ENCODE results near the gene TRIO. TPM values are rescaled to one million over a fixed set of nuclear protein-coding genes. Genes with fewer than 3 reads are reported as not detected.
A peak's percentile ranks its signal among the peaks of the same experiment; 100 is the strongest.

TRIO gene
- total RNA-seq, 1 experiment from 2014 or later: 99.8 TPM

GRCh38 chr5:14506661-14507060, 363.5 kb downstream of the TRIO start:
- H3K9me3 ChIP-seq (ENCODE audit: low read depth, low read length, poor library complexity, severe bottlenecking): no peaks in the 10 kb centered on the region
- no peak for DNase-seq (ENCODE audit: low spot score)
- ChIA-PET POLR2A (ENCODE audit: low non-redundant PET) (no interaction called here), CTCF (no interaction called here)
- no peak overlapping the region for H3K4me3 ChIP-seq (ENCODE audit: low read depth, low read length, poor library complexity, severe bottlenecking)
- BruUV-seq (replicated peaks): no TSS peak
- no peaks in the 10 kb centered on the region for H3K4me1 ChIP-seq (ENCODE audit: insufficient read depth, low read length, poor library complexity, severe bottlenecking)
- H3K36me3 ChIP-seq (ENCODE audit: insufficient read depth, low read length, poor library complexity, severe bottlenecking): peaks cover 15% of the 10 kb centered on the region
- intact Hi-C loops (cut with micrococcal nuclease; ENCODE audit: unreplicated experiment): no loop called here
- H3K27me3 ChIP-seq (replicated peaks; ENCODE audit: insufficient read depth, low read depth, low read length, poor library complexity): no peaks in the 10 kb centered on the region
- no peak for TF ChIP-seq EZH2 (IDR thresholded peaks at IDR 0.05; ENCODE audit: borderline replicate concordance, low read depth, low read length, poor library complexity, severe bottlenecking)
- no peak for TF ChIP-seq CTCF (conservative IDR thresholded peaks at IDR 0.05; ENCODE audit: low read depth, low read length)
- H3K27ac ChIP-seq (ENCODE audit: low read depth, low read length, poor library complexity, severe bottlenecking): no peak overlapping the region

- TF ChIP-seq CTCF (conservative IDR thresholded peaks at IDR 0.05; ENCODE audit: low read depth, low read length) (no peak), EZH2 (IDR thresholded peaks at IDR 0.05; ENCODE audit: borderline replicate concordance, low read depth, low read length, poor library complexity, severe bottlenecking) (no peak)
- intact Hi-C loops (cut with micrococcal nuclease; ENCODE audit: unreplicated experiment): no loop called here
- H3K4me1 ChIP-seq (ENCODE audit: insufficient read depth, low read length, poor library complexity, severe bottlenecking): no peaks in the 10 kb centered on the region
- no TSS peak for BruUV-seq (replicated peaks)
- H3K36me3 ChIP-seq (ENCODE audit: insufficient read depth, low read length, poor library complexity, severe bottlenecking): peaks cover 13% of the 10 kb centered on the region
- no peaks in the 10 kb centered on the region for H3K9me3 ChIP-seq (ENCODE audit: low read depth, low read length, poor library complexity, severe bottlenecking)
- no peaks in the 10 kb centered on the region for H3K27me3 ChIP-seq (replicated peaks; ENCODE audit: insufficient read depth, low read depth, low read length, poor library complexity)
- ChIA-PET CTCF (no interaction called here), POLR2A (ENCODE audit: low non-redundant PET) (no interaction called here)
- no peak overlapping the region for H3K27ac ChIP-seq (ENCODE audit: low read depth, low read length, poor library complexity, severe bottlenecking)
- DNase-seq (ENCODE audit: low spot score): no peak
- H3K4me3 ChIP-seq (ENCODE audit: low read depth, low read length, poor library complexity, severe bottlenecking): no peak overlapping the region
These were observed 364.2 kb downstream of the TRIO start for GRCh38 chr5:14507156-14507941.

- BruUV-seq (replicated peaks): TSS peak; percentile 31
- Histone ChIP-seq H3K4me1 (ENCODE audit: insufficient read depth, low read length, poor library complexity, severe bottlenecking) (no peaks in the 10 kb centered on the region), H3K27me3 (replicated peaks; ENCODE audit: insufficient read depth, low read depth, low read length, poor library complexity) (no peaks in the 10 kb centered on the region), H3K4me3 (ENCODE audit: low read depth, low read length, poor library complexity, severe bottlenecking) (no peak overlapping the region), H3K9me3 (ENCODE audit: low read depth, low read length, poor library complexity, severe bottlenecking) (no peaks in the 10 kb centered on the region), H3K36me3 (ENCODE audit: insufficient read depth, low read length, poor library complexity, severe bottlenecking) (peaks cover 12% of the 10 kb centered on the region), H3K27ac (ENCODE audit: low read depth, low read length, poor library complexity, severe bottlenecking) (no peak overlapping the region)
- intact Hi-C loops (cut with micrococcal nuclease; ENCODE audit: unreplicated experiment): no loop called here
- CTCF ChIA-PET: no interaction called here
- TF ChIP-seq CTCF (conservative IDR thresholded peaks at IDR 0.05; ENCODE audit: low read depth, low read length): no peak
- no peak for TF ChIP-seq EZH2 (IDR thresholded peaks at IDR 0.05; ENCODE audit: borderline replicate concordance, low read depth, low read length, poor library complexity, severe bottlenecking)
- no peak for DNase-seq (ENCODE audit: low spot score)
- POLR2A ChIA-PET (ENCODE audit: low non-redundant PET): no interaction called here
These were observed 364.9 kb downstream of the TRIO start for GRCh38 chr5:14508046-14508445.

Measured in A673 (cell line).